Neutrophil (primary cell): ENCODE results near the gene SCFD2.

Experiments
- H3K27ac ChIP-seq: fragments of 200-600 bp; sonication (generic); 2 replicates; pipeline ENCODE4 v1.5.1; 2016; ENCODE audit warnings: mild to moderate bottlenecking, moderate library complexity
- H3K27me3 ChIP-seq: fragments of 200-600 bp; sonication (generic); 2 replicates; pipeline ENCODE4 v1.6.0; 2016; ENCODE audit warnings: mild to moderate bottlenecking
- H3K36me3 ChIP-seq: fragments of 200-600 bp; sonication (generic); 2 replicates; pipeline ENCODE4 v1.5.1; 2017
- H3K4me1 ChIP-seq, 2 experiments: fragments of 200-600 bp in 1 of 2; sonication (generic) in 1 of 2; 1 replicate in 1 of 2; 2 replicates in 1 of 2; pipeline versions ENCODE4 v1.5.1 to v1.6.1; 2013 to 2016; ENCODE audit warnings: low read depth in 1 of 2, low read length in 1 of 2, mild to moderate bottlenecking in 1 of 2, moderate library complexity in 1 of 2; ENCODE audit not compliant: control insufficient read depth in 1 of 2, insufficient read depth in 1 of 2
- H3K4me3 ChIP-seq, 2 experiments: fragments of 200-600 bp in 1 of 2; sonication (generic) in 1 of 2; 1 replicate in 1 of 2; 2 replicates in 1 of 2; pipeline ENCODE4 v1.5.1; 2013 to 2016; ENCODE audit warnings: low read depth in 1 of 2, low read length in 1 of 2, mild to moderate bottlenecking in 1 of 2, moderate library complexity in 1 of 2
- H3K9me3 ChIP-seq: fragments of 200-600 bp; sonication (generic); 2 replicates; pipeline ENCODE4 v1.5.1; 2016
- TF ChIP-seq, protein P1 (sequence below): fragments of 200-600 bp; sonication (generic); IDR thresholded peaks from 2 replicates; pipeline ENCODE4 v1.5.1; 2016; ENCODE audit warnings: antibody characterized with exemption

Gene SCFD2

DNA sequence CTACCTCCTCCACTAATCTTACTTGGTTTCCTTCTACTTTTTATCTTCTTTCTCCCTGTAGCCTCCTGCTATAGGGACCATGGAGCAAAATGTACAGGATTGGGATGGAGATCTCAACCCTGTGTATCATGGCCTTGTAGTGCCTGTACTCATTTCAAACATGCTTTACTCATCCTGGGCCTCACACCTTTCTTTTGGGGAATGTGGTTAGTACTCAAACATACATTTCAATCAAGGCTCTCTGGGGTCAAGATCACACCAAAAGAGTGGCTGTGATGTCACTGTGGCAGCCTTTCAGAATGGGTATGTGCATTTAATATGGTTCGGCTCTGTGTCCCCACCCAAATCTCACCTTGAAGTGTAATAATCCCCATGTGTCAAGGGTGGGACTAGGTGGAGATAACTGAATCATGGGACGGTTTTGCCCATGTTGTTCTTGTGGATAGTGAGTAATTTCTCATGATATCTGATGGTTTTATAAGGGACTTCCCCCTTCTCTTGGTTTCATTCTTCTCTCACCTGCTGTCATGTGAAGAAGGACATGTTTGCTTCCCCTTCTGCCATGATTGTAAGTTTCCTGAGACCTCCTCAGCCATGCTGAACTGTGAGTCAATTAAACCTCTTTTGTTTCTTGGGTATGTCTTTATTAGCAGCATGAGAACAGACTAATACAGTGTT lies 298.6 kb downstream of the SCFD2 start:
- no peaks in the 10 kb centered on the region for H3K36me3 ChIP-seq
- no peak overlapping the region for H3K4me3 ChIP-seq
- TF ChIP-seq, protein P1, sequence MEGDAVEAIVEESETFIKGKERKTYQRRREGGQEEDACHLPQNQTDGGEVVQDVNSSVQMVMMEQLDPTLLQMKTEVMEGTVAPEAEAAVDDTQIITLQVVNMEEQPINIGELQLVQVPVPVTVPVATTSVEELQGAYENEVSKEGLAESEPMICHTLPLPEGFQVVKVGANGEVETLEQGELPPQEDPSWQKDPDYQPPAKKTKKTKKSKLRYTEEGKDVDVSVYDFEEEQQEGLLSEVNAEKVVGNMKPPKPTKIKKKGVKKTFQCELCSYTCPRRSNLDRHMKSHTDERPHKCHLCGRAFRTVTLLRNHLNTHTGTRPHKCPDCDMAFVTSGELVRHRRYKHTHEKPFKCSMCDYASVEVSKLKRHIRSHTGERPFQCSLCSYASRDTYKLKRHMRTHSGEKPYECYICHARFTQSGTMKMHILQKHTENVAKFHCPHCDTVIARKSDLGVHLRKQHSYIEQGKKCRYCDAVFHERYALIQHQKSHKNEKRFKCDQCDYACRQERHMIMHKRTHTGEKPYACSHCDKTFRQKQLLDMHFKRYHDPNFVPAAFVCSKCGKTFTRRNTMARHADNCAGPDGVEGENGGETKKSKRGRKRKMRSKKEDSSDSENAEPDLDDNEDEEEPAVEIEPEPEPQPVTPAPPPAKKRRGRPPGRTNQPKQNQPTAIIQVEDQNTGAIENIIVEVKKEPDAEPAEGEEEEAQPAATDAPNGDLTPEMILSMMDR = no peak
- H3K9me3 ChIP-seq = no peaks in the 10 kb centered on the region
- no peaks in the 10 kb centered on the region for H3K27me3 ChIP-seq
- no peak overlapping the region for H3K27ac ChIP-seq
- H3K4me1 ChIP-seq = no peaks in the 10 kb centered on the region

DNA sequence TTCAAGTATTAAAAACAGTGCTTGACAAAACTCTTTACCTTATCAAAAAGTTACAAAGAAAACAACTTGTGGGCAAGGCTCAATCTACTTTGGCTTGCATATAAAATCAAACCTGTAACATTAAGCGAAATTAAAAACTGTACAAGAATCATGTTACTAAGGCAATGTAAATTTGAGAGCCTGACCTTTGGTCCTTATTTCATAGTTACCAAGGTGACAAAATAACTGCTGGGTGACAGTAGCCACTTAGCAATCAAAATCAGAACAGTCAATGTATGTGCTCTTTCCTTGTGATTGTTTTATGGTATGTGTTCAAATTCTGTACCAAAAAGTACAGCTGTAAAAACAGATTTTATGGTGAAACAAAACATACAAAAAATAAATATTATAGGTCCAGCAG lies 299.7 kb downstream of the SCFD2 start:
- no peak overlapping the region for H3K4me3 ChIP-seq
- H3K9me3 ChIP-seq = no peaks in the 10 kb centered on the region
- no peaks in the 10 kb centered on the region for H3K27me3 ChIP-seq
- no peaks in the 10 kb centered on the region for H3K4me1 ChIP-seq
- TF ChIP-seq, protein P1 = no peak
- H3K36me3 ChIP-seq = no peaks in the 10 kb centered on the region
- no peak overlapping the region for H3K27ac ChIP-seq

DNA sequence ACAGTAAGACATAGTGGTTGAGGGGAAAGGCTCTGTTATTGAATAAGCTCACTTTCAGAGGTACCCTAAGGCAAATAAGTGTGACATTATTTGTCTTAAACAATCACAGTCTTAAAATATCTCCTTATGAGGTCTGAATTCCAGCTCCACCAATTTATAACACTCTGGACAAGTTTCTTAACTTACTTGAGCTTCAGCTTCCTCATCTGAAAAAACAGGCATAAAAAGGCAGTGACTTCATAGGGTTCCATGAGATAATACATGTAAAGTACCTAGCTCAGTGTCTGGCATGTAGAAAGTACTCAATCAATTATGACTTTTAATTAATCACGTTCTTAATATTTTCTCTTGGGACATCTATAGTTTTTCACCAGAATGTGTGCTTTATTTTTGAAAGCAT lies 301.3 kb downstream of the SCFD2 start:
- TF ChIP-seq, protein P1 = no peak
- Histone ChIP-seq H3K4me3 (no peak overlapping the region), H3K4me1 (no peaks in the 10 kb centered on the region), H3K27ac (no peak overlapping the region), H3K9me3 (no peaks in the 10 kb centered on the region), H3K27me3 (no peaks in the 10 kb centered on the region), H3K36me3 (no peaks in the 10 kb centered on the region)

DNA sequence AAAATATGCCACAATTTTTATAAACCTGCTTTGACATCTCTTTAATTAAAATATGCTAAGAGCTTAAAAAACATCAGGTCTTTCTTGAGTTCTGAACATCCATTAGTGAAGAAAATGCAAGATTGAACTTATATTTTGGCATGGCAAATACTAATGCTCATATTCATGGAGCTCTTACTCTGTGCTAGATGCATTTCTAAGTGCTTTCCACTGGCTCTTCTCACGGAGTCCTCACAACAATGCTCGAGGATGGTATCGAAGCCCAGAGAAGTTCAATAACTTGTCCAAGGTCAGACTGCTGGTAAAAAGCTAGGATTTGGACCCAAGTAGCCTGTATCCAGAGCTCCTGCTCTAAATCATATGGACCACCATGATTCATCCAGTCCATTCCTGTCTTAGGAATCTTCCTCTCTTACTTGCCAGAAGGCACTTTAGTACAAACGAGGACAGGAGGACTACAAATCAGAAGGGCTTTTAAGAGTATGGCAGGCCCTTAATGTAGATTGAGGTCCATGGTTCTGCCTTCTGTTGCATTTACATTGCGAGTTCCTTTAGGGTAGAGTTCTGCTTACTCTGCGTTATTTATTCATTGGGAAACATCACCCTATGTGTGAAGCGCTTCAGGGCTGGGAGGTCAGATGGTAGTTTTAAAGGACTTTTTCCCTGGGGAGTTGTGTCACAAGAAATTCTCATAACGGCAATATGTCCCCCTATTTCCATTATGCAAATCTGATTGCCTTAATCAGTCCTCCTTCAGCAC lies 304.6 kb downstream of the SCFD2 start:
- H3K36me3 ChIP-seq = no peaks in the 10 kb centered on the region
- no peak overlapping the region for H3K27ac ChIP-seq
- no peaks in the 10 kb centered on the region for H3K9me3 ChIP-seq
- no peaks in the 10 kb centered on the region for H3K4me1 ChIP-seq
- no peak overlapping the region for H3K4me3 ChIP-seq
- TF ChIP-seq, protein P1 = no peak
- H3K27me3 ChIP-seq = no peaks in the 10 kb centered on the region

DNA sequence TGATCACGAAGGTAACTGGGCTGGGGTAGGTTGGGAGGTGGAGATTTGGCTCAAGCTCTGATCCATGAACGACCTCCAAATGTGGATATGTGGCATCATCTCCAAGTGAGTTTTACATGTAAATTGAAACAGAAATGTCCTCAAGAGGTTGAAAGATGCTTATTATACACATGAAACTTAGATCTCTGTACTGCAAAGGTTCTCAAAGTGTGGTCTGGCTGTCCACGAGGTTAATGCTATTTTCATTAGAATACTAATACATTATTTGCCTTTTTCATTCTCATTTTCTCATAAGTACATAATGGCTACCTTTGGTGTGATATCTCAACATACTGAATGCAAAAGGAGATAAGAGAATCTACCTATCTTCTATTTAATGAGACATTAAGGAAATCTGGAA lies 305.6 kb downstream of the SCFD2 start:
- Histone ChIP-seq H3K4me3 (no peak overlapping the region), H3K27me3 (no peaks in the 10 kb centered on the region), H3K9me3 (no peaks in the 10 kb centered on the region), H3K36me3 (no peaks in the 10 kb centered on the region), H3K27ac (no peak overlapping the region), H3K4me1 (no peaks in the 10 kb centered on the region)
- TF ChIP-seq, protein P1 = no peak
